ENCODE measurements around the gene TSPO. TPM values are rescaled to one million over a fixed set of nuclear protein-coding genes. Genes with fewer than 3 reads are reported as not detected.

TSPO gene
- total and polyA plus RNA-seq, 9 of the 15 experiments (the other 6 are each of a cell fraction or from before 2014, with no cell fraction given) = 4.9 to 126 (median 25.3) TPM

- TF ChIP-seq ZNF639 (CRISPR knock-in tag; conservative IDR thresholded peaks at IDR 0.05 in 1 of 2, IDR thresholded peaks at IDR 0.05 in 1 of 2) (peak in 1 of 2 experiments; percentile 98; a peak in 2 of 4 replicates), GMEB1 (CRISPR knock-in tag; IDR thresholded peaks at IDR 0.05) (peak; percentile 74), RBM39 (optimal IDR thresholded peaks at IDR 0.05; ENCODE audit: low read depth, low read length) (no peak), BCLAF1 (IDR thresholded peaks at IDR 0.05; ENCODE audit: borderline replicate concordance in 1 of 2, control insufficient read depth in 1 of 2, low read depth in 2 of 2, low read length in 1 of 2) (0 out of 4 replicates have a peak, but pooled peaks of 1 of the 2 experiments have one; percentile 64), PHF8 (IDR thresholded peaks at IDR 0.05; ENCODE audit: borderline replicate concordance, low read length) (peak; percentile 93), BDP1 (IDR thresholded peaks at IDR 0.05; ENCODE audit: insufficient read depth, insufficient read length) (no peak)
Measured at GRCh38 chr22:43187171-43188099, 36.1 kb downstream of the TSPO start (continued).
